HTERT RPE-1 (cell line): ENCODE measurements around the gene TBX10.
"Not testable (repeated sequence)": the region's sequence is repeated elsewhere in the genome, so short reads cannot be mapped to it uniquely, and the experiment has no call there.

Experiments
- in situ Hi-C: fragments of 300-500 bp; cut with MboI; formaldehyde crosslinking; loops from 4 replicates; pipeline ENCODE4 v1.14.3; 2020; ENCODE audit warnings: low sequenced_read_pairs

TBX10 gene

DNA sequence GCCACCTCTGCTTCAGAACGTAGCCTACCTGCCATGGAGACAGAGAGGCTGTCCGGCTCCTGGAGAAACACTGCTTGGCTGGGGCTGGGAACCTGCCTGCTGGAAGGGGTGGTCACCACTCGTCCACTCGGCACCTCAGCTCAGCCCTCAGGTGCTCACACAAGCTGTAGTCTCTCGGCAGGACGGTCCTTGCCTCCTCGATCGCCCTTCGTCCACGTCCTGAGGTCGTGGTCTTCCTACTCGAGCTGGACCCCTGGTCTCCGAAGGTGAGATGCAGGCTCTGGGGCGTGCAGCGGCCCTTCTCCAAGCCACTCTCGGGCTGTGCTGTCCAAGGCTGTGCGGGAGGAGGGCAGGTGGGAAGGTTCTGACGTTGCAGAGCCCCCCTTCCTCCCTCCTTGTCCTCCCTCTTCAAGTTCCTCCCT is at the start of gene TBX10:
TBX10 (minus strand) TSS at position 326 of the 422 bp plus-strand sequence; CDS start at position 35, 291 bp downstream.
- in situ Hi-C loops, result no loop called here

DNA sequence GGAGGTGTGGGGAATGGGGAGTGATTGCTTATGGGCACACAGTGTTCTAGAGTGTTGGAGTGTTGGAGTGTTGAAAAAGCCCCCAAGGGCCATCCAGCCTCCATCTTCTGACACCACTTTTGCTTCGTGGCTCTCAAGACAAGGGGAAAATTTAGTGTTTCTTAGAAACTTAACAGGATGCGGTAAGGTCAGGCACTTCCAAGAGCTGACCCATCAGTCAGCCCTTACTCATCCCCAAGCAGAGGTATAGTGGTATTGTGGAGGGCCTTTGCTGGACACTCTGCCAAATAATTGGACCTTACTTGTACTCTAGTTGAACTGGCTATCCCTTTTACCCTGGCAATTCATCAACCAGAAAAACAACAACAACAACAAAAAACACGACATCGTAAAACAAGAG is 49.6 kb upstream of the TBX10 start:
- in situ Hi-C loops, result no loop called here

DNA sequence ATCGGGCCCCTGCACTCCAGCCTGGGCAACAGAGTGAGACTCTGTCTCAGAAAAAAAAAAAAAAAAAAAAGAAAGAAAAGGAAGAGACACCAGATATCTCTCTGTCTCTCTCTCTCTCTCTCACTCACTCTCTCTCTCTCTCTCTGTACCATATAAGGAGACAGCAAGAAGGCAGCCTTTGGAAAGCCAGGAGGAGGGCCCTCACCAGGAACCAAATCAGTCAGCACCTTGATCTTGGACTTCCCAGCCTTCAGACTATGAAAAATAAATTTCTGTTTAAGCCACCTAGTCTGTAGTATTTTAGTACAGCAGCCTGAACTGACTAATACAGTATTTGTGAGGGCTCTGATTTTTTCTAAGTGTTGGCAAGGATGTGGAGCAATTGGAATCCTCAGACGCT is 48.4 kb upstream of the TBX10 start:
- in situ Hi-C loops, result no loop called here

GRCh38 chr11:67685641-67686332 is 46.2 kb upstream of the TBX10 start:
- in situ Hi-C loops, result not testable (repeated sequence)

DNA sequence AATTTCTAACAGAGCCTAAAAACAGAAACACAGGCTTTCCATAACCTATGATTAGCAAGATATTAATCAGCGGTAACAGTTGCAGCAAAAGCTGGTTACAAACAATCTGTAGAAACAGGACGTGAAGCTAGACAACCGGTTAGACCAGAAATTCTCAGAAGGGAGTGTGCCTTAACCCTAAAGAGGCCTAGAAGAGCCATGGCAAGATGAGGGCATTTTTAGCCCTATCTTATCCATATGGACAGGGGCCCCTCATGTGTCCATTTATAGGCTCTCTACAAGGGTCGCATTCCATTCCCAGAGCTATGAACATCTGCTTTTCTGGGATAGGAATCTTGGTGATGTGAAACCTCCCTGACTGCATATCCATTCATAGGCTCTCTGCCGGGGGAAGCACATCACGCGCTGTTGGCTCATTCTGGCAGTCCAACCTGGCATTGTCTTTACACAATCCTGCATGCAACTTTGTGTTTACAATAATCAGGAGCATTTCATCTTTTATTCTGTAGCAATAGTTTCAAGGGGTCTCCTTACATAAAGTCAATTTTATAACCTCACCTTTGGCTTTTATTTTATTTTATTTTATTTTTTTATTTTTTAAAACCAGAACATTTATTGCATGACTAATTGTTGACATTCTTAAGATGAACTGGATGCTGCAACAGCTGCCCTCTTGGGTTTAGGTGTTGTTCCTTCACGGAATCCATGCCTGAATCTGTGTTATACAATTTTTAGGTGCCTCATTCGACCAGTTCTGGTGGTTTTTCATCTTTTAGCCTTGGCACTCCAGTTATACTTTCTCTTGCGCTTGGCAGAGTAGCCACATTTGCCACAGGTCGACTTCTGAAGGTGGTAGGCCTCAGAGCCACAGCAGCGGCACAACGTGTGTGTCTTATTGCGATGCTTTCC is 42.8 kb upstream of the TBX10 start:
- in situ Hi-C loops, result not testable (repeated sequence)

GRCh38 chr11:67680696-67681470 is 41.3 kb upstream of the TBX10 start:
- in situ Hi-C loops, result no loop called here

GRCh38 chr11:67675058-67675747 is 35.6 kb upstream of the TBX10 start:
- in situ Hi-C loops, result no loop called here

DNA sequence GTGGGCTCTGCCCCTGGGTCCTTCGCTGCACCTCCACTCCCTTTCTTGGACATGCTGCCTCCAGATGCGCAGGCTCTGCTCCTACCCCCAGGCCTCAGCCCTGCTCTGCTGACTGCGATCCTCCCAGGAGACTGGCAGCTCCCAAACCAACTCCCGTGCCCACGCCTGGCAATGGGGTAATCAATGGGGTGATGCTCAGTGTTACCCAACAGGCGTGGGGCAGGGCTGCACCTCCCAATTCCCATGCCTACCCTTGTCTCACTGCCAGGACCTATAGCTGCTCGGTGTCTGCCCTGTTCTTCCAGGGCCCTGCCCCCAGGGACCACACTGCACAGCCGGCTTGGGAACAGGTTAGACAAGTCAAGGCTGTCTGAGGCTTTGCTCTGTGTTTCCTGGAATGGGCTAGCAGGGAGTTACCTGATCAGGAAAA is 34.9 kb upstream of the TBX10 start, which contains the start of gene ALDH3B2:
ALDH3B2 (minus strand) TSS at position 182 of the 430 bp plus-strand sequence. CDS start 7,688 bp downstream, outside the sequence.
- in situ Hi-C loops, result no loop called here

DNA sequence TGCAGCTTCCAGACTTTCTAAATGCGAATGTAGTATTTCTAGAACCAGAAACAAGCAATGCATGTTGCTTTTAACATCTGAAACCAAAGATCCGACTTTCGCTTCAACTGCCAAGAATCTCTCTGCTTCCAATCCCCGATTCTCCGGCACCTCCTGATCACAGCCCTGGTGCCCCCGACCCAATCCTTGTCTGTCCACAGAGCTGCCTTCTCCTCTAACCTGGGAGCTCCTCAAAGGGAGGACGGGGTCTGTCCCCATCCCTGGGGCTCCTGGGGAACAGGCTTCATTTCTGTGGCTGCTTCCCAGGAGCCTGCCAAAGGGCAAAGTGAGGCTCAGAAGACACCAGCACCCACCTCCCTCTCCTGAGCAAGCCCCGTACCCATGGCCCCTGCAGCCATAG is 34.3 kb upstream of the TBX10 start:
- in situ Hi-C loops, result no loop called here

DNA sequence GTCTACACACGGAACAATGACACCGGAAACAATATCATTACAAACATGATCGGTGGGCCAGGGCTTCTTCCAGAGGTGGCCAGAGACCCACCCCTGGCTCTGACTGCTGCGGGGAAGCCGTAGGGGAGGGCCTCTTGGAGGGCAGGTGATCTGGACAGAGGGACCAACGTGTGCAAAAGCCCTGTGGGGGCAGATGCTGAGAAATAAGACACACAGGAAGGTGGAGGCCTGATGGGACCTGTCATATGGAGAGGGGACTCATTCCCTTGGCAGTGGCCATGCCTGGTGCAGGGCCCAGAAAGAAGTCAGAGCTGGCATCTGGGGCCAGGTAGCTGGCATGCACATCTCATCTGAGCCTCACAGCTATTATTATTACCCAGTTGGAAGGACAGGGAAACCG is 33.8 kb upstream of the TBX10 start:
- in situ Hi-C loops, result no loop called here

GRCh38 chr11:67671211-67671520 is 31.6 kb upstream of the TBX10 start:
- in situ Hi-C loops, result no loop called here

- in situ Hi-C loops, result no loop called here
These were observed 31.0 kb upstream of the TBX10 start for GRCh38 chr11:67670316-67671210.

GRCh38 chr11:67668192-67668551 is 28.6 kb upstream of the TBX10 start:
- in situ Hi-C loops, result no loop called here

DNA sequence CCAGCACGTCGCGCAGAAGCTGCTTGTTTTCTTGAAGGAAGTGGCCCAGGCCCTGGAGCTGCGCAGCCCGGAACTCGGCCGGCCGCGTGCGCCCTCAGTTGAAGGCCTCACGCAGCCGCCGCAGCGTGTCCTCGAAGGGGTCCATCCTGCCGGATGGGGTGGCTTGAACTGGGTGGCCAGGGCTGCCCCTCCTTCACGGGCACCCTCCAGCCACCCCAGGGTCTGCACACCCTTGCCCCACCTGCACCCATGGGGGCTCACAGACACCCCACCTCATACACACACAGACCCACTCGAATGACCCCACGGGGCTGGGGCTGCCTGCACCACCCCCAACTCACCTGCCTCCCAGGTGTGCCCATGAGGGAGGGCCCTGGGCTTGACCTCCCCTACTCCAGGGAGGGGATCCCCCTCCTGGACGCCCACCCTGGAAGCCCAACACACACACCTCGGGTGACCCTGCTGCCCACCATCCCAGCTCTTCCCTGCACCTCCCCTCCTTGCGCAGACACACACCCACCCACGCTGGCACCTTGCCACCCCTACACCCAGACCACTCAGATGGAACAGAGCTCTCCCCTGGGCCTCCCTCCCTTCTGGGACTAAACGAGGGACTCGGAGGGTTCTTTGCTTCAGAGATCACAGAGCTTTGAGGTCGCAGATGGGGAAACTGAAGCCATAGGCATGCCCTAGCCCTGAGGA is 28.1 kb upstream of the TBX10 start:
- in situ Hi-C loops, result no loop called here

- in situ Hi-C loops, result no loop called here
These were observed 27.3 kb upstream of the TBX10 start for GRCh38 chr11:67666676-67667489.

DNA sequence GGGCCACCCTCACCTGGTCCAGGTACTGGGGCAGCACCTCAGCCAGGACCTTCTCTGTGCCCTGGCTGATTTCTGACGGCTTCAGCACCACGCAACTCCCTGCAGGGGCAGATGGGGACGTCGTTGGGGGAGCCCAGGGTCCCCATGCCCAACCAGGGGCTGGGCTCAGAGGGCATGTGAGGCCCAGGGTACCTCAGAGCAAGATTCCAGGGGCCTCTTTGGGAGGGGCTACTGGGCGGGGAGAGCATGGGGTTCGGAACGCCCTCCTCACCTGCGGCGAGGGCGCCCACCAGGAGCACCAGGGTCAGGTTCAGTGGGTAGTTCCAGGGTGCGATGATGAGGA is 26.7 kb upstream of the TBX10 start:
- in situ Hi-C loops, result no loop called here

DNA sequence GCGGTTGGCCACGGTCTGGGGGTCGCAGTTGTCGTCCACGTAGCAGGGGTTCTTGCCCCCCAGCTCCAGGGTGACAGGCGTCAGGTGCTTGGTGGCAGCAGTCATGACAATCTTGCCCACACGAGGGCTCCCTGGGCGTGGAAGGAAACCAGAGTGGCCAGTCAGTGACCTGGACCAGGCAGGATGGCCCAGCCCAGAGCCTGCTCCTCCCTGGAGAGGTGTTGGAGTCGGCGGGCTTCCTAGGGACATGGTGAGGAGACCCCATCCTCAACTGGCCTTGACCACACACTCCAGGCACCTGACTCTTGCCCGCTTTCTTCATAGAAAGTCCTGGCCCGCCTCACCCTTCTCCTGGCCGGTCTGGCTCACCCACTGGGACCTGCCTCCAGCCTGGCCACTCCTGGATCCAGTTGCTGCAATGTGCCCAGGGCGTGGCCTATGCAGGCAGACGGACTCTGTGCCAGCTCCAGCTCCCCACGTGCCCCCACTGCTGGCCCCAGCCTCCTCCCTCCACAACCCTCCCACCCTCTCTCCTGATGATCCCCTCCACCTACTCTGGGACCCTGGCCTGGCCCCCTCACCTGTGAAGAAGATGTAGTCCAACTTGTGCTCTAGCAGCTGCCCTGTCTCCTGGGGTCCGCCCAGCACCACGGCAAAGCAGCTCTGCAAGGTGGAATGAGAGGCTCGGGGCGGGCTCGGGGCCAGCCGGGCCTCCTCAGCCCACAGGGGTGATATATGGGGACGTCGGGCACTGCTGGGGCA is 26.2 kb upstream of the TBX10 start:
- in situ Hi-C loops, result no loop called here
